Measurements from ENCODE around the gene ITGA11.

Gene ITGA11

GRCh38 chr15:68421798-68422402, 10.1 kb downstream of the ITGA11 start:
- TF ChIP-seq TAF1 (IDR thresholded peaks at IDR 0.05; ENCODE audit: borderline replicate concordance, low read depth, low read length) (no peak), POLR2AphosphoS5 (IDR thresholded peaks at IDR 0.05; ENCODE audit: low read depth, low read length) (no peak), POLR2A (IDR thresholded peaks at IDR 0.05; ENCODE audit: low read depth, low read length) (no peak)
- no peak for DNase-seq (ENCODE audit: insufficient read length)
- no peak for FAIRE-seq

GRCh38 chr15:68421115-68421551, 10.8 kb downstream of the ITGA11 start:
- no peak for TF ChIP-seq POLR2AphosphoS5 (IDR thresholded peaks at IDR 0.05; ENCODE audit: low read depth, low read length)
- TF ChIP-seq POLR2A (IDR thresholded peaks at IDR 0.05; ENCODE audit: low read depth, low read length), result no peak
- no peak for TF ChIP-seq TAF1 (IDR thresholded peaks at IDR 0.05; ENCODE audit: borderline replicate concordance, low read depth, low read length)
- FAIRE-seq, result no peak
- DNase-seq (ENCODE audit: insufficient read length), result no peak

GRCh38 chr15:68420186-68420684, 11.7 kb downstream of the ITGA11 start:
- no peak for DNase-seq (ENCODE audit: insufficient read length)
- no peak for TF ChIP-seq POLR2A (IDR thresholded peaks at IDR 0.05; ENCODE audit: low read depth, low read length)
- TF ChIP-seq TAF1 (IDR thresholded peaks at IDR 0.05; ENCODE audit: borderline replicate concordance, low read depth, low read length), result no peak
- TF ChIP-seq POLR2AphosphoS5 (IDR thresholded peaks at IDR 0.05; ENCODE audit: low read depth, low read length), result no peak
- no peak for FAIRE-seq

- TF ChIP-seq POLR2A (IDR thresholded peaks at IDR 0.05; ENCODE audit: low read depth, low read length) (no peak), TAF1 (IDR thresholded peaks at IDR 0.05; ENCODE audit: borderline replicate concordance, low read depth, low read length) (no peak), POLR2AphosphoS5 (IDR thresholded peaks at IDR 0.05; ENCODE audit: low read depth, low read length) (no peak)
- FAIRE-seq (no peak), DNase-seq (ENCODE audit: insufficient read length) (no peak)
These were observed 12.4 kb downstream of the ITGA11 start for GRCh38 chr15:68419301-68420175.

GRCh38 chr15:68418611-68419161, 13.3 kb downstream of the ITGA11 start:
- FAIRE-seq (no peak), DNase-seq (ENCODE audit: insufficient read length) (no peak)
- TF ChIP-seq POLR2A (IDR thresholded peaks at IDR 0.05; ENCODE audit: low read depth, low read length) (no peak), TAF1 (IDR thresholded peaks at IDR 0.05; ENCODE audit: borderline replicate concordance, low read depth, low read length) (no peak), POLR2AphosphoS5 (IDR thresholded peaks at IDR 0.05; ENCODE audit: low read depth, low read length) (no peak)

- DNase-seq (ENCODE audit: insufficient read length) (no peak), FAIRE-seq (no peak)
- no peak for TF ChIP-seq POLR2A (IDR thresholded peaks at IDR 0.05; ENCODE audit: low read depth, low read length)
- TF ChIP-seq POLR2AphosphoS5 (IDR thresholded peaks at IDR 0.05; ENCODE audit: low read depth, low read length), result no peak
- no peak for TF ChIP-seq TAF1 (IDR thresholded peaks at IDR 0.05; ENCODE audit: borderline replicate concordance, low read depth, low read length)
These were observed 14.1 kb downstream of the ITGA11 start for GRCh38 chr15:68417897-68418296.

- FAIRE-seq, result no peak
- TF ChIP-seq POLR2AphosphoS5 (IDR thresholded peaks at IDR 0.05; ENCODE audit: low read depth, low read length) (no peak), TAF1 (IDR thresholded peaks at IDR 0.05; ENCODE audit: borderline replicate concordance, low read depth, low read length) (no peak), POLR2A (IDR thresholded peaks at IDR 0.05; ENCODE audit: low read depth, low read length) (no peak)
- no peak for DNase-seq (ENCODE audit: insufficient read length)
These were observed 14.9 kb downstream of the ITGA11 start for GRCh38 chr15:68417051-68417450.

GRCh38 chr15:68416158-68416535, 15.8 kb downstream of the ITGA11 start:
- no peak for DNase-seq (ENCODE audit: insufficient read length)
- no peak for FAIRE-seq
- no peak for TF ChIP-seq POLR2A (IDR thresholded peaks at IDR 0.05; ENCODE audit: low read depth, low read length)
- no peak for TF ChIP-seq POLR2AphosphoS5 (IDR thresholded peaks at IDR 0.05; ENCODE audit: low read depth, low read length)
- TF ChIP-seq TAF1 (IDR thresholded peaks at IDR 0.05; ENCODE audit: borderline replicate concordance, low read depth, low read length), result no peak

GRCh38 chr15:68415501-68416157, 16.3 kb downstream of the ITGA11 start:
- TF ChIP-seq POLR2AphosphoS5 (IDR thresholded peaks at IDR 0.05; ENCODE audit: low read depth, low read length) (no peak), TAF1 (IDR thresholded peaks at IDR 0.05; ENCODE audit: borderline replicate concordance, low read depth, low read length) (no peak), POLR2A (IDR thresholded peaks at IDR 0.05; ENCODE audit: low read depth, low read length) (no peak)
- no peak for FAIRE-seq
- no peak for DNase-seq (ENCODE audit: insufficient read length)

- FAIRE-seq (no peak), DNase-seq (ENCODE audit: insufficient read length) (no peak)
- no peak for TF ChIP-seq TAF1 (IDR thresholded peaks at IDR 0.05; ENCODE audit: borderline replicate concordance, low read depth, low read length)
- TF ChIP-seq POLR2A (IDR thresholded peaks at IDR 0.05; ENCODE audit: low read depth, low read length), result no peak
- TF ChIP-seq POLR2AphosphoS5 (IDR thresholded peaks at IDR 0.05; ENCODE audit: low read depth, low read length), result no peak
These were observed 16.9 kb downstream of the ITGA11 start for GRCh38 chr15:68415061-68415460.

GRCh38 chr15:68414591-68414990, 17.4 kb downstream of the ITGA11 start:
- DNase-seq (ENCODE audit: insufficient read length) (no peak), FAIRE-seq (no peak)
- TF ChIP-seq POLR2AphosphoS5 (IDR thresholded peaks at IDR 0.05; ENCODE audit: low read depth, low read length) (no peak), TAF1 (IDR thresholded peaks at IDR 0.05; ENCODE audit: borderline replicate concordance, low read depth, low read length) (no peak), POLR2A (IDR thresholded peaks at IDR 0.05; ENCODE audit: low read depth, low read length) (no peak)

All from GM12892 (cell line).